Measurements from ENCODE around the gene HKDC1.

Gene HKDC1

GRCh38 chr10:69215405-69216171, 4.5 kb upstream of the HKDC1 start:
- no peak for DNase-seq

- DNase-seq, result no peak
These were observed 3.5 kb upstream of the HKDC1 start for GRCh38 chr10:69216577-69217118.

GRCh38 chr10:69217119-69217754, 2.9 kb upstream of the HKDC1 start:
- DNase-seq, result no peak

GRCh38 chr10:69218831-69219230, 1.3 kb upstream of the HKDC1 start:
- no peak for DNase-seq

- no peak for DNase-seq
These were observed 375 bp downstream of the HKDC1 start for GRCh38 chr10:69220507-69220906.

GRCh38 chr10:69222157-69223027, 2.3 kb downstream of the HKDC1 start:
- peak in 2 of 56 donors; percentile 5 to 14 for DNase-seq

- DNase-seq, result no peak
These were observed 2.9 kb downstream of the HKDC1 start for GRCh38 chr10:69223028-69223342.

GRCh38 chr10:69224862-69225657, 4.9 kb downstream of the HKDC1 start:
- no peak for DNase-seq

GRCh38 chr10:69225681-69226080, 5.5 kb downstream of the HKDC1 start:
- DNase-seq, result no peak

- no peak for DNase-seq
These were observed 6.9 kb downstream of the HKDC1 start for GRCh38 chr10:69226919-69227450.

GRCh38 chr10:69228151-69228550, 8.0 kb downstream of the HKDC1 start:
- no peak for DNase-seq

GRCh38 chr10:69229616-69229916, 9.4 kb downstream of the HKDC1 start:
- no peak for DNase-seq

- DNase-seq, result no peak
These were observed 10.0 kb downstream of the HKDC1 start for GRCh38 chr10:69230128-69230527.

GRCh38 chr10:69232252-69232651, 12.1 kb downstream of the HKDC1 start:
- DNase-seq, result no peak

GRCh38 chr10:69232736-69233480, 12.8 kb downstream of the HKDC1 start:
- peak in 3 of 56 donors; percentile 8 to 19 (median 15) for DNase-seq

- no peak for DNase-seq
These were observed 14.3 kb downstream of the HKDC1 start for GRCh38 chr10:69234447-69234846.

GRCh38 chr10:69237528-69238159, 17.5 kb downstream of the HKDC1 start:
- DNase-seq, result peak in 53 of 56 donors; percentile 15 to 93 (median 71)

- DNase-seq, result no peak
These were observed 19.0 kb downstream of the HKDC1 start for GRCh38 chr10:69239136-69239535.

- no peak for DNase-seq
These were observed 19.8 kb downstream of the HKDC1 start for GRCh38 chr10:69239816-69240434.

Data from nucleus accumbens (tissue), 56 donors.